Measurements from ENCODE around the gene TCEA2. TPM values are rescaled to one million over a fixed set of nuclear protein-coding genes. Genes with fewer than 3 reads are reported as not detected.

Gene TCEA2
- total and polyA plus RNA-seq, 9 of the 15 experiments (the other 6 are each of a cell fraction or from before 2014, with no cell fraction given) = 1.4 to 28.7 (median 5.4) TPM

- no peak for TF ChIP-seq MGA (IDR thresholded peaks at IDR 0.05)
- no peak for TF ChIP-seq MTA1 (IDR thresholded peaks at IDR 0.05; ENCODE audit: borderline replicate concordance)
- TF ChIP-seq KDM5B (IDR thresholded peaks at IDR 0.05; ENCODE audit: insufficient replicate concordance, low read depth, low read length) = no peak
- peak; percentile 34; the same call in 1 of the 2 replicates for TF ChIP-seq VEZF1 (CRISPR knock-in tag; IDR thresholded peaks at IDR 0.05)
- no peak for TF ChIP-seq NFIX (CRISPR knock-in tag; IDR thresholded peaks at IDR 0.05; ENCODE audit: low read depth)
- TF ChIP-seq U2AF2 (optimal IDR thresholded peaks at IDR 0.05; ENCODE audit: low read depth, low read length) = no peak
- TF ChIP-seq ZNF395 (CRISPR knock-in tag; IDR thresholded peaks at IDR 0.05) = no peak
- no peak for TF ChIP-seq CBX2 (IDR thresholded peaks at IDR 0.05; ENCODE audit: insufficient read depth, low read length, poor library complexity, severe bottlenecking)
- no peak for TF ChIP-seq KAT7 (CRISPR knock-in tag; IDR thresholded peaks at IDR 0.05; ENCODE audit: borderline replicate concordance)
- TF ChIP-seq ILK (tag; IDR thresholded peaks at IDR 0.05; ENCODE audit: borderline replicate concordance, low read depth) = no peak
- 0 out of 2 replicates have a peak, but pooled peaks have one; percentile 2 for TF ChIP-seq CREM (IDR thresholded peaks at IDR 0.05; ENCODE audit: low read depth)
Measured at GRCh38 chr20:64053841-64054661, 8.9 kb upstream of the TCEA2 start (continued).
